Gastroesophageal sphincter (tissue), 4 donors: ENCODE data around the gene EFNA3. TPM values are rescaled to one million over a fixed set of nuclear protein-coding genes. Genes with fewer than 3 reads are reported as not detected.
A peak's percentile ranks its signal among the peaks of the same experiment; 100 is the strongest.

Experiments
- ATAC-seq: fragments of 150-250 bp; one replicate; pipeline ENCODE4 v1.9.1; 2016; ENCODE audit warnings: mild to moderate bottlenecking, moderate library complexity
- H3K27ac ChIP-seq, 4 donors: fragments of 200-600 bp; sonication (generic) in 3 of 4; 1 replicate in 3 of 4; 2 replicates in 1 of 4; pipeline ENCODE4 v1.5.1; 2016 to 2019
- H3K27me3 ChIP-seq: fragments of 200-600 bp; sonication (generic); one replicate; pipeline ENCODE4 v1.5.1; 2019
- H3K36me3 ChIP-seq, 2 donors: fragments of 200-600 bp; sonication (generic); one replicate each; pipeline ENCODE4 v1.5.1; 2019; ENCODE audit warnings: control low read depth in 1 of 2
- H3K4me1 ChIP-seq, 3 donors: fragments of 200-600 bp; sonication (generic); 1 replicate in 2 of 3; 2 replicates in 1 of 3; pipeline ENCODE4 v1.5.1; 2016 to 2019; ENCODE audit warnings: control low read depth in 2 of 3
- H3K4me3 ChIP-seq, 2 donors: fragments of 200-600 bp; sonication (generic); one replicate each; pipeline ENCODE4 v1.5.1; 2019; ENCODE audit warnings: mild to moderate bottlenecking in 1 of 2, moderate library complexity in 1 of 2
- H3K9me3 ChIP-seq, 3 donors: fragments of 200-600 bp; sonication (generic); one replicate each; pipeline ENCODE4 v1.5.1; 2017 to 2019; ENCODE audit warnings: control low read depth in 2 of 3
- EP300 ChIP-seq: sonication (generic); formaldehyde crosslinking; IDR thresholded peaks from one replicate; pipeline ENCODE4 v1.6.1; 2017; ENCODE audit warnings: antibody characterized with exemption, mild to moderate bottlenecking
- POLR2A ChIP-seq, 2 donors: fragments of 450-650 bp; IDR thresholded peaks; one replicate each; pipeline ENCODE4 v1.6.1; 2017; ENCODE audit warnings: antibody characterized with exemption in 2 of 2, mild to moderate bottlenecking in 2 of 2, moderate library complexity in 1 of 2
- POLR2AphosphoS5 ChIP-seq: sonication (generic); formaldehyde crosslinking; IDR thresholded peaks from one replicate; pipeline ENCODE4 v1.6.1; 2017; ENCODE audit warnings: antibody characterized with exemption
- WGBS, 2 donors: methylation state at CpG; one replicate each; pipeline ENCODE4 v1.1.5; 2018; ENCODE audit warnings: low coverage in 1 of 2; 5-methylcytosine and 5-hydroxymethylcytosine counted together
- total RNA-seq, 4 donors: library from RNA; depleted of rRNA; stranded (reverse); fragments of >200 nt; gene quantifications; one replicate each; pipeline ENCODE4 v1.1.0, GENCODE V29; 2016
- TF ChIP-seq, protein P1 (sequence below), 4 experiments: fragments of 200-600 bp in 2 of 4; fragments of 450-650 bp in 2 of 4; sonication (generic) in 1 of 4; IDR thresholded peaks; one replicate each; pipeline ENCODE4 v1.5.1; 2017 to 2019; ENCODE audit warnings: antibody characterized with exemption in 4 of 4, mild to moderate bottlenecking in 2 of 4, moderate library complexity in 2 of 4

Gene EFNA3
- total RNA-seq, 4 donors from 2014 or later: 0.27 to 0.77 TPM; not detected in 2

DNA sequence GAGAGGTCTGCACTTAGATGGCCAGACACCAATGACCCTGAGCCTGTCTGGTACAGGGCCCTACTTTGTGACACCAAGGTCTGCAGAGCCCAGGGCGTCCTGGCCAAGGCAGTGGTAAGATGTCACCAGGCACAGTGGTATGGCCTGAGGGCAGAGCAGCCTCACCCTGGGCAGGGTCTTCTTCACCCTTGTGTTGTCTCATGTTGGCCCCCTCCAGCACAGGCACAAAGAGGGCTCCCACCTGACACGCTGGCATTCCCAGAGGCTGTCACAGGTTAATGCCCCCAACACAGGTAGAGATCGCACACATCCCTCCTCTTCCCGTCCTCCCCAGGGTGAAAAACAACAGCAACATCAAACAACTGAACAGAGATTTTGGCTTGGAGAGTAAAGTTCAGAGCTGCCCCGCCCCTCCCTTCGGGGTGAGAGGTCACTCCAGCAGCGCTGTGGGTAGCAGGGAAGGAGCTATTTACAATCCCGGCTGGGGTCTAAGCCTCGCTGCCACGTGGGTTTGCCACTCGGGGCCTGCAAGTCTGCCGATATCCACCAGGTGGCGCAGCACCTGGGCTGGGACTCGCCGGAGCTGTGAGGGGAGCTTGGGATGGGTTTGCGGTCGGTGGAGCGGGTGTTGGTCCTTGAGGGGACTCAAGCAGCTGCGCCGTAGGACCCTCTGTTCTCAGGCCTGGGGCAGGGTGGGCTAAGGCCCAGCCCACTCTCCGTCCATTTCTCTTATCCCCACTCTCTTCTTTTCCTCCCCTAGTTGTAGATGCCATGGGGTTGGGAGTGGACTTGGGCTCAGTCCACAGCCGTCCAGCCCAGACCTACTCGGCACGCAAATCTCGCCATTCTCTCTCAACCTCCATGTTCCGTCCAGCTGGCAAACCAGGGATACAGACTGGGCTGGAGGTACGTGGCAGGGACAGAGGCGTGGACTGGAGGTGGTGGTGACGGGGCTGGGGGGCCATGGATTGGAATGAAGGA lies 12.7 kb downstream of the EFNA3 start:
- Histone ChIP-seq H3K4me3 (no peak overlapping the region), H3K27me3 (no peaks in the 10 kb centered on the region), H3K36me3 (no peaks in the 10 kb centered on the region), H3K9me3 (no peaks in the 10 kb centered on the region), H3K4me1 (peaks cover 0 to 41% (median 21%) of the 10 kb centered on the region in 3 donors), H3K27ac (peak overlapping the region in 1 of 4 donors; percentile 9)
- peak; percentile 65 for ATAC-seq
- TF ChIP-seq, protein P1, sequence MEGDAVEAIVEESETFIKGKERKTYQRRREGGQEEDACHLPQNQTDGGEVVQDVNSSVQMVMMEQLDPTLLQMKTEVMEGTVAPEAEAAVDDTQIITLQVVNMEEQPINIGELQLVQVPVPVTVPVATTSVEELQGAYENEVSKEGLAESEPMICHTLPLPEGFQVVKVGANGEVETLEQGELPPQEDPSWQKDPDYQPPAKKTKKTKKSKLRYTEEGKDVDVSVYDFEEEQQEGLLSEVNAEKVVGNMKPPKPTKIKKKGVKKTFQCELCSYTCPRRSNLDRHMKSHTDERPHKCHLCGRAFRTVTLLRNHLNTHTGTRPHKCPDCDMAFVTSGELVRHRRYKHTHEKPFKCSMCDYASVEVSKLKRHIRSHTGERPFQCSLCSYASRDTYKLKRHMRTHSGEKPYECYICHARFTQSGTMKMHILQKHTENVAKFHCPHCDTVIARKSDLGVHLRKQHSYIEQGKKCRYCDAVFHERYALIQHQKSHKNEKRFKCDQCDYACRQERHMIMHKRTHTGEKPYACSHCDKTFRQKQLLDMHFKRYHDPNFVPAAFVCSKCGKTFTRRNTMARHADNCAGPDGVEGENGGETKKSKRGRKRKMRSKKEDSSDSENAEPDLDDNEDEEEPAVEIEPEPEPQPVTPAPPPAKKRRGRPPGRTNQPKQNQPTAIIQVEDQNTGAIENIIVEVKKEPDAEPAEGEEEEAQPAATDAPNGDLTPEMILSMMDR (IDR thresholded peaks at IDR 0.05): peak; percentile 97 to 99 (median 98)
- TF ChIP-seq EP300: no peak
- 15 to 30% methylated on average over 4 to 6 of the region's 29 CpGs for WGBS, 2 donors

DNA sequence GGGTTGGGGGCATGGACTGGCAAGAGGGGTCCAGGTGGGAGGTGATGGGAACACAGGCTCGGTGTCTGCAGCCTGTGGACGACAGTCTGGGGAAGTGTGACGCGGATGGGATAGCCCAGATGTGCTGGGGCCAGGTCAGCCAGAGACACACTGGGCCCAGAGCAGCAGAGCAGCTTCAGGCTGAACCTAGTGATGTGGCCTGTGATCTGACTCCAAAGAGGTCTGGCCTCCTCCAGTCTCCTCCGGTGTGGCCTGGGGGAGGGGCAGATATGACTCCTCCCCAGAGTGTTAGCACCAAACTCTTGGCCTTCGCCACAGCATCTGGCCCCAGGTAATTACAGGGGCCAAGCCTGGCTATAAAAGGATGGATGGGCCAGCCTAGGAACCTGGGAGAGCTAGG lies 13.5 kb downstream of the EFNA3 start:
- Histone ChIP-seq H3K9me3 (no peaks in the 10 kb centered on the region), H3K27me3 (no peaks in the 10 kb centered on the region), H3K27ac (peak overlapping the region in 1 of 4 donors; percentile 9), H3K4me3 (no peak overlapping the region), H3K4me1 (peaks cover 0 to 33% (median 19%) of the 10 kb centered on the region in 3 donors), H3K36me3 (no peaks in the 10 kb centered on the region)
- no peak for TF ChIP-seq EP300
- no peak for TF ChIP-seq POLR2A (IDR thresholded peaks at IDR 0.05)
- no peak for TF ChIP-seq POLR2AphosphoS5
- TF ChIP-seq, protein P1 (IDR thresholded peaks at IDR 0.05): no peak
- 79 to 91% methylated on average over 4 to 5 of the region's 6 CpGs for WGBS, 2 donors
- no peak for ATAC-seq

- Histone ChIP-seq H3K9me3 (no peaks in the 10 kb centered on the region), H3K4me1 (peaks cover 0 to 33% (median 19%) of the 10 kb centered on the region in 3 donors), H3K36me3 (no peaks in the 10 kb centered on the region), H3K27me3 (no peaks in the 10 kb centered on the region), H3K27ac (peak overlapping the region in 2 of 4 donors; percentile 71 to 79), H3K4me3 (no peak overlapping the region)
- 80 to 88% methylated on average over 1 to 6 of the region's 12 CpGs for WGBS, 2 donors
- TF ChIP-seq POLR2A (IDR thresholded peaks at IDR 0.05) (no peak), EP300 (no peak), POLR2AphosphoS5 (no peak)
- TF ChIP-seq, protein P1 (IDR thresholded peaks at IDR 0.05): no peak
- ATAC-seq: no peak
These were observed 14.0 kb downstream of the EFNA3 start for GRCh38 chr1:155092641-155093040.

- H3K4me1 ChIP-seq: peaks cover 0 to 33% (median 19%) of the 10 kb centered on the region in 3 donors
- ATAC-seq: peak; percentile 50
- TF ChIP-seq POLR2AphosphoS5: no peak
- TF ChIP-seq EP300: no peak
- TF ChIP-seq, protein P1 (IDR thresholded peaks at IDR 0.05): peak in 3 of 4 experiments; percentile 33 to 57 (median 48)
- TF ChIP-seq POLR2A (IDR thresholded peaks at IDR 0.05): no peak
- H3K9me3 ChIP-seq: no peaks in the 10 kb centered on the region
- H3K27me3 ChIP-seq: no peaks in the 10 kb centered on the region
- H3K4me3 ChIP-seq: peak overlapping the region in 1 of 2 donors; percentile 8
- no peaks in the 10 kb centered on the region for H3K36me3 ChIP-seq
- peak overlapping the region in 3 of 4 donors; percentile 71 to 80 (median 79) for H3K27ac ChIP-seq
- whole genome bisulfite sequencing, 2 donors: 0% methylated on average over 1 to 9 of the region's 13 CpGs
These were observed 15.4 kb downstream of the EFNA3 start for GRCh38 chr1:155093911-155094621.
